GM12892 (cell line): ENCODE data around the gene ATF6.

Experiments
- DNase-seq: peaks from one replicate; pipeline ENCODE4 v3.0.0; 2011; ENCODE audit not compliant: insufficient read length
- FAIRE-seq: peaks from 2 replicates; lab custom pipeline; 2011; peaks lifted over from hg19 to GRCh38; lab: Jason Lieb, UNC
- POLR2A ChIP-seq: IDR thresholded peaks from 2 replicates; pipeline ENCODE4 v1.6.1; 2011; ENCODE audit warnings: low read depth, low read length, control low read depth
- POLR2AphosphoS5 ChIP-seq: IDR thresholded peaks from 2 replicates; pipeline ENCODE4 v1.6.1; 2011; ENCODE audit warnings: low read depth, low read length, control low read depth
- TAF1 ChIP-seq: IDR thresholded peaks from 2 replicates; pipeline ENCODE4 v1.6.1; 2011; ENCODE audit warnings: low read depth, mild to moderate bottlenecking, control low read depth, low read length, borderline replicate concordance

Gene ATF6

GRCh38 chr1:161849518-161849917 is 83.4 kb downstream of the ATF6 start:
- no peak for DNase-seq
- FAIRE-seq, result no peak
- no peak for TF ChIP-seq POLR2A
- no peak for TF ChIP-seq POLR2AphosphoS5
- no peak for TF ChIP-seq TAF1

GRCh38 chr1:161855260-161855659 is 89.1 kb downstream of the ATF6 start:
- no peak for TF ChIP-seq TAF1
- TF ChIP-seq POLR2A, result no peak
- no peak for TF ChIP-seq POLR2AphosphoS5
- no peak for FAIRE-seq
- no peak for DNase-seq

GRCh38 chr1:161858271-161858670 is 92.2 kb downstream of the ATF6 start:
- DNase-seq, result no peak
- TF ChIP-seq POLR2A, result no peak
- no peak for TF ChIP-seq POLR2AphosphoS5
- TF ChIP-seq TAF1, result no peak
- no peak for FAIRE-seq

- FAIRE-seq, result no peak
- TF ChIP-seq TAF1, result no peak
- no peak for TF ChIP-seq POLR2AphosphoS5
- TF ChIP-seq POLR2A, result no peak
- no peak for DNase-seq
Measured at GRCh38 chr1:161863549-161863948, 97.4 kb downstream of the ATF6 start.

- no peak for DNase-seq
- FAIRE-seq, result no peak
Measured at GRCh38 chr1:161864577-161864976, 98.5 kb downstream of the ATF6 start.

GRCh38 chr1:161866241-161866640 is 100.1 kb downstream of the ATF6 start:
- no peak for TF ChIP-seq POLR2A
- FAIRE-seq (no peak), DNase-seq (no peak)

More at GRCh38 chr1:161864577-161864976, 98.5 kb downstream of the ATF6 start:
- TF ChIP-seq POLR2AphosphoS5 (no peak), POLR2A (no peak), TAF1 (no peak)

GRCh38 chr1:161868832-161869231 is 102.7 kb downstream of the ATF6 start:
- FAIRE-seq (no peak), DNase-seq (no peak)
- TF ChIP-seq POLR2A, result no peak
- no peak for TF ChIP-seq POLR2AphosphoS5
- no peak for TF ChIP-seq TAF1

- DNase-seq (no peak), FAIRE-seq (no peak)
- no peak for TF ChIP-seq POLR2AphosphoS5
- no peak for TF ChIP-seq POLR2A
- TF ChIP-seq TAF1, result no peak
Measured at GRCh38 chr1:161869291-161869690, 103.2 kb downstream of the ATF6 start.

GRCh38 chr1:161872506-161872905 is 106.4 kb downstream of the ATF6 start:
- TF ChIP-seq POLR2AphosphoS5 (no peak), TAF1 (no peak), POLR2A (no peak)
- FAIRE-seq (no peak), DNase-seq (no peak)

GRCh38 chr1:161879261-161879660 is 113.1 kb downstream of the ATF6 start:
- no peak for TF ChIP-seq POLR2AphosphoS5
- no peak for TF ChIP-seq TAF1
- no peak for TF ChIP-seq POLR2A
- FAIRE-seq, result no peak
- DNase-seq, result no peak

GRCh38 chr1:161884475-161884874 is 118.4 kb downstream of the ATF6 start:
- no peak for FAIRE-seq

GRCh38 chr1:161885003-161885402 is 118.9 kb downstream of the ATF6 start:
- no peak for FAIRE-seq
- no peak for DNase-seq
- TF ChIP-seq POLR2AphosphoS5, result no peak
- TF ChIP-seq TAF1, result no peak
- TF ChIP-seq POLR2A, result no peak

More at GRCh38 chr1:161884475-161884874, 118.4 kb downstream of the ATF6 start:
- DNase-seq, result no peak
- TF ChIP-seq POLR2AphosphoS5 (no peak), TAF1 (no peak), POLR2A (no peak)
